H9 (cell line): Measurements from ENCODE around the gene HBD. TPM values are rescaled to one million over a fixed set of nuclear protein-coding genes. Genes with fewer than 3 reads are reported as not detected.

Experiments used
- DNase-seq: peaks from one replicate; pipeline ENCODE4 v3.0.0-alpha.2; 2017
- H2AFZ ChIP-seq: one replicate; pipeline ENCODE4 v1.6.1; 2013; ENCODE audit warnings: mild to moderate bottlenecking, low read length, control low read depth, moderate library complexity
- H2AK5ac ChIP-seq: 2 replicates; pipeline ENCODE4 v1.6.1; 2013; ENCODE audit warnings: low read length, control low read depth, mixed read lengths; ENCODE audit not compliant: insufficient read length
- H2BK120ac ChIP-seq: one replicate; pipeline ENCODE4 v1.6.1; 2013; ENCODE audit warnings: low read depth, mild to moderate bottlenecking, low read length, control low read depth, inconsistent platforms; ENCODE audit not compliant: poor library complexity, severe bottlenecking
- H2BK12ac ChIP-seq: 2 replicates; pipeline ENCODE4 v1.6.1; 2013; ENCODE audit warnings: low read length, control low read depth, mixed read lengths, low read depth; ENCODE audit not compliant: insufficient read length
- H2BK15ac ChIP-seq: 2 replicates; pipeline ENCODE4 v1.6.1; 2013; ENCODE audit warnings: low read depth, low read length, control low read depth
- H2BK20ac ChIP-seq: one replicate; pipeline ENCODE4 v1.6.1; 2013; ENCODE audit warnings: low read depth, mild to moderate bottlenecking, low read length, control low read depth, inconsistent platforms; ENCODE audit not compliant: poor library complexity, severe bottlenecking
- H2BK5ac ChIP-seq: 2 replicates; pipeline ENCODE4 v1.6.1; 2013; ENCODE audit warnings: low read length, control low read depth, mixed read lengths; ENCODE audit not compliant: insufficient read length
- H3K14ac ChIP-seq: 2 replicates; pipeline ENCODE4 v1.6.1; 2013; ENCODE audit warnings: low read length, control low read depth; ENCODE audit not compliant: insufficient read depth
- H3K18ac ChIP-seq: 2 replicates; pipeline ENCODE4 v1.6.1; 2013; ENCODE audit warnings: low read depth, mild to moderate bottlenecking, mixed read lengths, low read length, control low read depth; ENCODE audit not compliant: insufficient read length
- H3K23ac ChIP-seq: 2 replicates; pipeline ENCODE4 v1.6.1; 2013; ENCODE audit warnings: low read length, control low read depth, mixed read lengths, low read depth; ENCODE audit not compliant: insufficient read length
- H3K23me2 ChIP-seq: 2 replicates; pipeline ENCODE4 v1.6.1; 2013; ENCODE audit warnings: low read depth, mild to moderate bottlenecking, mixed read lengths, low read length, control low read depth; ENCODE audit not compliant: insufficient read length, poor library complexity, severe bottlenecking
- H3K27ac ChIP-seq: 2 replicates; pipeline ENCODE4 v1.5.1; 2013; ENCODE audit warnings: low read length, control low read depth, mixed read lengths, low read depth; ENCODE audit not compliant: insufficient read length
- H3K27me3 ChIP-seq: 2 replicates; pipeline ENCODE4 v1.6.1; 2013; ENCODE audit warnings: low read length, control low read depth, inconsistent platforms; ENCODE audit not compliant: insufficient read depth
- H3K4ac ChIP-seq: 2 replicates; pipeline ENCODE4 v1.6.1; 2013; ENCODE audit warnings: low read depth, mild to moderate bottlenecking, control low read depth, inconsistent platforms, low read length, moderate library complexity
- H3K4me1 ChIP-seq: 2 replicates; pipeline ENCODE4 v1.6.1; 2013; ENCODE audit warnings: low read length, control low read depth, inconsistent platforms; ENCODE audit not compliant: insufficient read depth
- H3K4me2 ChIP-seq: 2 replicates; pipeline ENCODE4 v1.6.1; 2013; ENCODE audit warnings: low read length, control low read depth, mixed read lengths; ENCODE audit not compliant: insufficient read length, insufficient read depth
- H3K56ac ChIP-seq: 2 replicates; pipeline ENCODE4 v1.6.1; 2013; ENCODE audit warnings: low read depth, mild to moderate bottlenecking, mixed read lengths, low read length, control low read depth; ENCODE audit not compliant: insufficient read length
- H3K79me1 ChIP-seq: 2 replicates; pipeline ENCODE4 v1.6.1; 2013; ENCODE audit warnings: low read depth, mild to moderate bottlenecking, moderate library complexity, low read length, control low read depth, inconsistent platforms; ENCODE audit not compliant: insufficient read depth, poor library complexity, severe bottlenecking
- H3K79me2 ChIP-seq: 2 replicates; pipeline ENCODE4 v1.6.1; 2013; ENCODE audit warnings: low read length, control low read depth, inconsistent platforms; ENCODE audit not compliant: insufficient read depth
- H3K9ac ChIP-seq: 2 replicates; pipeline ENCODE4 v1.6.1; 2013; ENCODE audit warnings: low read length, control low read depth, mixed read lengths; ENCODE audit not compliant: insufficient read length; ENCODE audit errors: extremely low read depth
- H3K9me3 ChIP-seq: one replicate; pipeline ENCODE4 v1.6.1; 2013; ENCODE audit warnings: low read depth, low read length, inconsistent platforms; ENCODE audit not compliant: control insufficient read depth
- H3T11ph ChIP-seq: one replicate; pipeline ENCODE4 v1.6.1; 2013; ENCODE audit warnings: mild to moderate bottlenecking, low read length, control low read depth, inconsistent platforms
- H4K20me1 ChIP-seq: one replicate; pipeline ENCODE4 v1.6.1; 2013; ENCODE audit not compliant: control insufficient read depth, insufficient read length, insufficient read depth
- H4K5ac ChIP-seq: 2 replicates; pipeline ENCODE4 v1.6.1; 2013; ENCODE audit warnings: low read depth, mild to moderate bottlenecking, mixed read lengths, low read length, control low read depth; ENCODE audit not compliant: insufficient read length
- H4K8ac ChIP-seq: replicated peaks from 2 replicates; pipeline ENCODE4 v1.6.1; 2013; ENCODE audit warnings: low read length, control low read depth, mixed read lengths, low read depth; ENCODE audit not compliant: insufficient read length
- H4K91ac ChIP-seq: 2 replicates; pipeline ENCODE4 v1.6.1; 2013; ENCODE audit warnings: low read depth, mild to moderate bottlenecking, moderate library complexity, mixed read lengths, low read length, control low read depth; ENCODE audit not compliant: insufficient read length
- H3K27ac Mint-ChIP-seq, 3 experiments: 2 replicates in 2 of 3; 3 replicates in 1 of 3; pipeline ENCODE4 v1.8.0; 2020 to 2021; ENCODE audit warnings: mixed read lengths in 3 of 3, mild to moderate bottlenecking in 1 of 3, moderate library complexity in 1 of 3
- H3K27me3 Mint-ChIP-seq: 2 replicates; pipeline ENCODE4 v1.8.0; 2021; ENCODE audit warnings: low read depth, mild to moderate bottlenecking, moderate library complexity, mixed read lengths
- H3K36me3 Mint-ChIP-seq, 3 experiments: 2 replicates in 2 of 3; 3 replicates in 1 of 3; pipeline ENCODE4 v1.8.0; 2020 to 2021; ENCODE audit warnings: low read depth in 3 of 3, mixed read lengths in 3 of 3; ENCODE audit not compliant: insufficient read depth in 1 of 3
- H3K4me1 Mint-ChIP-seq, 2 experiments: 2 replicates each; pipeline ENCODE4 v1.8.0; 2020; ENCODE audit warnings: mixed read lengths in 2 of 2
- H3K4me3 Mint-ChIP-seq, 2 experiments: 2 replicates in 1 of 2; 3 replicates in 1 of 2; pipeline ENCODE4 v1.8.0; 2020 to 2021; ENCODE audit warnings: mild to moderate bottlenecking in 2 of 2, mixed read lengths in 2 of 2, moderate library complexity in 1 of 2
- H3K9me3 Mint-ChIP-seq, 2 experiments: 2 replicates in 1 of 2; 3 replicates in 1 of 2; pipeline ENCODE4 v1.8.0; 2020; ENCODE audit warnings: mild to moderate bottlenecking in 2 of 2, mixed read lengths in 2 of 2, moderate library complexity in 1 of 2
- CTCF ChIP-seq: fragments of 200-600 bp; sonication (generic); conservative IDR thresholded peaks from 3 replicates; pipeline ENCODE4 v1.8.0; 2021; ENCODE audit warnings: antibody characterized with exemption, mild to moderate bottlenecking
- WGBS: extraction: QIAGEN DNeasy Blood & Tissue Kit; methylation state at CpG from one replicate; pipeline ENCODE4 v1.1.7; 2013; ENCODE audit warnings: missing lambda C conversion rate, low lambda C conversion rate, mixed read lengths; ENCODE audit not compliant: insufficient read length; ENCODE audit errors: extremely low coverage; 5-methylcytosine and 5-hydroxymethylcytosine counted together
- total RNA-seq: library from RNA; stranded (reverse); gene quantifications from 2 replicates; pipeline ENCODE4 v1.2.1, GENCODE V29; 2021

The HBD gene
- total RNA-seq, 1 experiment from 2014 or later, result not detected

GRCh38 chr11:5242208-5242607 lies 7.9 kb upstream of the HBD start:
- H3K4me3 Mint-ChIP-seq, result no peak overlapping the region
- H2BK20ac ChIP-seq, result no peak overlapping the region
- H3K9ac ChIP-seq, result no peak overlapping the region
- no peak overlapping the region for H2AFZ ChIP-seq
- no peak overlapping the region for H3K4me2 ChIP-seq
- no peaks in the 10 kb centered on the region for H3K79me1 ChIP-seq
- H3K36me3 Mint-ChIP-seq, result no peaks in the 10 kb centered on the region
- H3K9me3 ChIP-seq, result no peaks in the 10 kb centered on the region
- no peak for TF ChIP-seq CTCF
- no peak overlapping the region for H2BK5ac ChIP-seq
- H3K18ac ChIP-seq, result no peak overlapping the region
- H3K27me3 Mint-ChIP-seq, result peaks cover 2% of the 10 kb centered on the region
- H3K14ac ChIP-seq, result no peak overlapping the region
- DNase-seq, result no peak
- no peak overlapping the region for H3K56ac ChIP-seq
- no peaks in the 10 kb centered on the region for H3K4me1 ChIP-seq
- H4K91ac ChIP-seq, result no peak overlapping the region
- no peak overlapping the region for H2AK5ac ChIP-seq
- H3K27ac ChIP-seq, result no peak overlapping the region
- no CpG with 5 or more reads among the region's 2 CpGs for WGBS
- no peak overlapping the region for H3K27ac Mint-ChIP-seq
- H2BK15ac ChIP-seq, result no peak overlapping the region
- no peaks in the 10 kb centered on the region for H3K23me2 ChIP-seq
- H3K4me1 Mint-ChIP-seq, result no peaks in the 10 kb centered on the region
- H4K20me1 ChIP-seq, result no peaks in the 10 kb centered on the region
- no peaks in the 10 kb centered on the region for H3K27me3 ChIP-seq
- no peak overlapping the region for H3K23ac ChIP-seq
- no peak overlapping the region for H4K5ac ChIP-seq
- no peak overlapping the region for H3T11ph ChIP-seq
- no peaks in the 10 kb centered on the region for H3K79me2 ChIP-seq
- H3K9me3 Mint-ChIP-seq, result no peaks in the 10 kb centered on the region
- no peak overlapping the region for H2BK120ac ChIP-seq
- H4K8ac ChIP-seq, result no peak overlapping the region
- no peak overlapping the region for H3K4ac ChIP-seq
- no peak overlapping the region for H2BK12ac ChIP-seq
